ENCODE measurements around the gene NEK8.

NEK8 gene

GRCh38 chr17:28728364-28729200 lies at the start of gene NEK8:
Gene NEK8, plus strand, starts transcription at chr17:28728788. Its CDS starts 26 bp downstream, at chr17:28728814.
- peak; percentile 99 for DNase-seq

DNA sequence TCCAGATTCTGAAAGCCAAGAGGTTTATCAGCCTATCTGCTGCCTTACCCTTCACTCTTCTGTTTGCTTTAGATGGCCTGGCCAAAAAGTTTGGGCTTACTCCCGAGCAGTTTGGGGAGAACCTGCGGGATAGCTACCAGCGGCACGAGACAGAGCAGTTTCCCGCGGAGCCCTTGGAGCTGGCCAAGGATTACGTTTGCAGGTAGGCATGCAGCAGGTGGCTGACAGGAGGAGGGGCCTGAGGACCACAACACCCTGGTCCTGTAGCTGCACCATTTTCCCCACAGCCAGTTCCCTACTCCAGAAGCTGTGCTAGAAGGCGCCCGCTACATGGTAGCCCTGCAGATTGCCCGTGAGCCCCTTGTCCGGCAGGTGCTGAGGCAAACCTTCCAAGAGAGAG lies 45.9 kb upstream of the NEK8 start:
- DNase-seq = peak; percentile 12

DNA sequence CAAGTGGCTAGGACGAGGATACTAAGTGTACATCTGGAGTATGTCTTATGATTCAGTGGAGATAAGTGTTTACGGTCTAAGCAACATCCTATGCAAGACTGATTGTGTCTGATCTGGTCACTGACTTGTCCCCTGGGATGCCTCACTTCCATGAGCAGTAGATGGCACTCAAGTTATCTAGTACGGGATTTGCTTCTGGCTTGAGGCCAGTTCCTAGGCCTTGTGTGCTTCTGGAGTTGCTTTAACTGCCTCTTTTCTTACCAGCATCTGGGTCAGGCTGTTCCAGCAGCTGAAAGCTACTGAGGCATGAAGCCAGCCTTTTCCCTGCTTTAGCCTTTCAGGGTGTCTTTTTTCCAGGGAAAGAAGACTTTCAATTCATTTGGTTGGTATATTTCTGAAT lies 43.6 kb upstream of the NEK8 start:
- no peak for DNase-seq

DNA sequence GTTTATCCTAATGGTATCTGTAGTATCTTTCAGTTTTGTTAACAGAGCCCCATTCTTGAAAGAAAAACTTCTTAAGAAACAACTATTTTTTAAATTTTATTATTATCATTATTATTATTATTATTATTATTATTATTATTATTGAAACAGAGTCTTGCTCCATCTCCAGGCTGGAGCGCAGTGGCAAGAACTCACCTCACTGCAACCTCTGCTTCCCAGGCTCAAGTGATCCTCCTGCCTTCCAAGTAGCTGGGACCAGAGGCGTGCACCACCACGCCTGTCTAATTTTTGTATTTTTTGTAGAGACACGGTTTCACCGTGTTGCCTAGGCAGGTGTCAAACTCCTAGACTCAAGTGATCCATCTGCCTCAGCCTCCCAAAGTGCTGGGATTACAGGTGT lies 43.2 kb upstream of the NEK8 start:
- DNase-seq = peak; percentile 13

- DNase-seq = no peak
These were observed 42.3 kb upstream of the NEK8 start for GRCh38 chr17:28686296-28686695.

DNA sequence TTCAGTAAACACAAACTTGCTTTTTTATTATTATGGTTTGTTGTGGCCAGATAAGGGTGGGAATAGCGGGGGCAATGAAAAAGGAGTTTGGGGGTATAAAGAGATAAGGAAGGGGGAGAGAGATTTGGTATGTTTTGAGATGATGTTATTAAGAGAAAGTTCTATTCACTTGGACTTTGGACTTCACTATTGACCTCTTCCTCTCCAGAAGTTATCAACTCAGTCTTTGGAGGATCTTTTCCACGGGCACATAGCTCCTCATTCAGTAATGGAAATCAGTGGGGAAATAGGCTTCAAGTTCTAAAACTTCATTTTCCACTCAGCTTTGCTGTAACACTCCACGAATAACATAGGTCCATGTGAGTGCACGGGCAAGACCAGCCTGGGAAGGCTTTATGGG lies 40.1 kb upstream of the NEK8 start:
- DNase-seq = no peak

- DNase-seq = no peak
These were observed 39.6 kb upstream of the NEK8 start for GRCh38 chr17:28689011-28689410.

DNA sequence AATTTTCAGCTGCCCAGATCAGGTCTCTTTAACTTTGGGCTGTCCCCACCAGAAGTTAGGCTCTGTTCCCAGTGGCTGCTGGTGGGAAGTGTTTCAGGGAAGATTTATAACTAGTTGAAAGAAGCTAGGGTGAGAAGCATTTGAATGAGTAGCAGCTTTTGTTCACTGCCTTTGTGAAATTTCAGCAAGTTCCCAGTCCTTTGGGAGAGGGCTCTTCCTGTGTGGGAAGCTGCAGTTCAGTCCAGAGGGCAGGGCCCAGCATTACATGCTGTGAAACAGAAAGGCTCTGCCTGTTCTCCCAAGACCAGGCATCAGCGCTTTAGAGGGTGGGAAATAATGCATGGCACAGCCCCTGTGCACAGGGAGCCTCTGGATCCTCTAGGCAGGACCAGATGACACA lies 34.7 kb upstream of the NEK8 start:
- no peak for DNase-seq

- DNase-seq = no peak
These were observed 30.2 kb upstream of the NEK8 start for GRCh38 chr17:28698253-28698941.

GRCh38 chr17:28700278-28700677 lies 28.3 kb upstream of the NEK8 start:
- DNase-seq = no peak

DNA sequence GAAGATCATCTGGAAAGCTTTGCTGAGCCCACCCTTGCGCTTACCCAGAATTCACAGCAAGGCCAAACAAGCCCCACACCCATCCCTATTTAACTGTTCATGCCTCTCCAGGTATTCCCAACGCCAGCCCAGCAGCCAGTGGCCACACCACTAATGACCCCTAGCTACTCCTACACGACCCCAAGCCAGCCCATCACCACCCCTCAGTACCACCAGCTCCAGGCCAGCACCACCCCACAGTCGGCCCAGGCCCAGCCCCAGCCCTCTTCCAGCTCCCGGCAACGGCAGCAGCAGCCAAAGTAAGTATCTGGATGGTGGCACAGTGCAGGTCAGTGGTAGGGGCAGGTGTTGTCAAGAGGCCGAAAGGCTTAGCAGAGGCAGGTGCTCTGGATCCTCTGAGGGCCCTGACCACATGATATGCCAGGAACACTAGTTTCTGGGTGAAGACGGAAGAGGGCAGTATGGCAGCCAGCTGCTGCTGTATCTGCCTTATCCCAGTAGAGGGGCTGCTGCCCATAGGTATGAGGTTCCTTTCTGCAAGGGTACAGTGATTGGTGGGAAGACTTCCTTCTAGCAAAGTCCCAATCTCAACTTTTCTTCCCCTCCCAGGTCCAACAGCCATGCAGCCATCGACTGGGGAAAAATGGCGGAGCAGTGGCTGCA lies 27.6 kb upstream of the NEK8 start:
- DNase-seq = no peak

DNA sequence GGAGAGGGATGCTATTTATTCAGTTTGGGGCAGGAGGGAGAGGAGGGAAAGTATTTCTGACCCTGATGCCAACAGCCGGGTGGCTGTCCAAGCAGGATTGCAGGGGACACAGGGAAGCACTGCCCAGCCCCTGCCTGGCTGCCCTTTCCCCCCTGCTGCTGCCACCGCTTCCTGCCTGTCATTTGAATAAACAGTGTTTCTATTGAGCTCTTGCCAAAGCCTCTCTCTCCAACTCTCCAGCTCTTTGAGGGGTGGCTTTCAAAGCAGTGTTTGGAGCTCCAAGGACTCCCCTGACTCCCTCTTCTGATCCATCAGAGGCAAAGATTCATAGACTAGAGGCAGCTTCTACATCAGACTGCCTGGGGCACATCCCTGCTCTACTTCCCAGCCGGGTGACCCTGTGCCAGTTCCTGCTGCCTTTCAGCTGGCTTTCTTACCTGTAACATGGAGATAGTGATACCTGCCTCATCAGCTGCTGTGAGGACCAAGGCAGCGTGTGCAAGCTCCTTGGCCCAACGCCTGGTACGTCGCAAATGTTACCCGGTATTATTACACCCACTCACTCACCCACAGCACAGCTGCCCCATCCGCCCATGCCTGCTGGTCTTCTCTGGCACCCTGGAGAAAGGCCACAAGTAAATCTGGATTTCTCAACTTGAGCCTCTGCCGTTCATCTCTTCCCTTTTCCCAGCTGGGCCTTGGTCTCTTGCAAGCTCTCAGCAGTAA lies 26.4 kb upstream of the NEK8 start:
- no peak for DNase-seq

DNA sequence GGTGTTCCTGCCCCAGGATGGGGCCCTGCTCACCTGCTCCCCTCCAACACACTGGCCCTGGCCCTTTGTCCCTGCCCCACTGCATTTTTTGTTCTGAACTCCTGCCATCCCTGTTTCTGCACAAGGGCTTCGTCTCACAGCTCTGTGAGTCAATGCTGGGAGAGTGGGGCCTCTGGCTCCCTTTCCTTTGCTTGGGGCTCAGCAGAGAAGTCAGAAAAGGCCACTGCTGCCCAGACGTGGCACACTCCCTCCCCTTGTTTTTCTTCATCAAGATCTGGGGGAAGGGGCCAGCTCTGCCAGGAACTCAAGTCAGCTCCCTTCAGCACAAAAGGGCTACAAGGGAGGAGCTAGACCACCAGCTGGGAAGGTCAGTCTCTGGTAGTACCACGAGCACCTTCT lies 25.8 kb upstream of the NEK8 start:
- no peak for DNase-seq

GRCh38 chr17:28703552-28704218 lies 24.9 kb upstream of the NEK8 start:
- no peak for DNase-seq

DNA sequence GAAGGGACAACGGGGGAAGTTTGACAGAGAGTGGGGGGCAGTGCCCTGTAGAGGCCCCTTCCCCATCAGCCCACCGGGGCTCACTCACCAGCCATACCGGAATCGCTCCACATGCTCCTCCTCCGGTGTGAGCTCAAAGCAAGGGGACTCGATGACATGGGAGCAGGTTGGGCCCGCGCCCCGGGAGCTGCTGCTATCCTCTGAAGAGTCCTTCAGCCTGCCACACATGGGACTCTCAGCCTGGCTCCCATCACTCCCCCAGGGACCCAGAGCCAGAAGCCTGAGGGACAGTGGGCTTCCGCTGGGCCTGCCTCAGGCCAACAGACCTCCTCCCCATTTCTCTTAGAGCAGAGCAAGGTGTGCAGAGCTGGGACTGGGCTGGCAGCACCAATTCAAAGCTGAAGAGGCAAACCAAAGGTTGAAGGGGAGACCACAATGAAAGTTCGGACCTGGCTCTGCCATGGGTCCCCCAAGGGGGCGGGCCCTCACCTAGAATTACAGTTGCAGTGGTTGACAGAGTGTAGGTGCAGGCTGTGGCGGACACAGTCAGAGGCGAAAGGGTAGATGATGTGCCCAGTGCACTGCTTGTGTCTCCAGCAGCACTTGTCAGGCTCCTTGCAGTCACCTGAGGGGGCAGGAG lies 24.2 kb upstream of the NEK8 start:
- DNase-seq = no peak

- no peak for DNase-seq
These were observed 23.4 kb upstream of the NEK8 start for GRCh38 chr17:28705074-28705659.

DNA sequence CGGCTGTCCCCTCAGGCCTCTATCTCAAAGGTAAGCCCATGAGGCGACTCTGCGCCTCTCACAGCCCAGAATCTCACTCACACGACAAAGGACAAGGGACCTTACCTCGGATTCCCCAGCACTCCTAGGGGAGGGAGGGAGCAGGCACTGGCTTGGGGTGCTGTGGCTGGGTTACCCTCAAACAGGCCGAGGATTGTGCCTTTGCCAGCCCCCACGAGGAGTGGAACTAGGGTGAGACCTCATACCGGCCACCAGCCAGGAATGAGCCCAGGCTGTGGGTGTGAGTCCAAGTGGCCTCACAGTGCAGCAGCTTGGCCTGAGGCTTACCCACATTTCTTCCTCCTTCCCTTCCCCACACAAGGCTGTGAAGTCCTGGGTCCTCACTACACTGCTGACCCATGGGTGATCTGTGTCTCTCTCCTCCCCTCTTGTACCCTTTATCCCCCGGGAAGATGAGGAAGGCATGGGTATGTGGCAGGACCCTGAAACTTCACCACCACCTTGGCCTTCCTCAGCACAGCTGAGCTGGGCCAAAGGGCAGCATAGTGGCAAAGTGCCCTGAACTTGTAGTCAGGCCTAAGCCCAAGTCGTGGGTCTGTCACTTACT lies 22.8 kb upstream of the NEK8 start:
- no peak for DNase-seq

DNA sequence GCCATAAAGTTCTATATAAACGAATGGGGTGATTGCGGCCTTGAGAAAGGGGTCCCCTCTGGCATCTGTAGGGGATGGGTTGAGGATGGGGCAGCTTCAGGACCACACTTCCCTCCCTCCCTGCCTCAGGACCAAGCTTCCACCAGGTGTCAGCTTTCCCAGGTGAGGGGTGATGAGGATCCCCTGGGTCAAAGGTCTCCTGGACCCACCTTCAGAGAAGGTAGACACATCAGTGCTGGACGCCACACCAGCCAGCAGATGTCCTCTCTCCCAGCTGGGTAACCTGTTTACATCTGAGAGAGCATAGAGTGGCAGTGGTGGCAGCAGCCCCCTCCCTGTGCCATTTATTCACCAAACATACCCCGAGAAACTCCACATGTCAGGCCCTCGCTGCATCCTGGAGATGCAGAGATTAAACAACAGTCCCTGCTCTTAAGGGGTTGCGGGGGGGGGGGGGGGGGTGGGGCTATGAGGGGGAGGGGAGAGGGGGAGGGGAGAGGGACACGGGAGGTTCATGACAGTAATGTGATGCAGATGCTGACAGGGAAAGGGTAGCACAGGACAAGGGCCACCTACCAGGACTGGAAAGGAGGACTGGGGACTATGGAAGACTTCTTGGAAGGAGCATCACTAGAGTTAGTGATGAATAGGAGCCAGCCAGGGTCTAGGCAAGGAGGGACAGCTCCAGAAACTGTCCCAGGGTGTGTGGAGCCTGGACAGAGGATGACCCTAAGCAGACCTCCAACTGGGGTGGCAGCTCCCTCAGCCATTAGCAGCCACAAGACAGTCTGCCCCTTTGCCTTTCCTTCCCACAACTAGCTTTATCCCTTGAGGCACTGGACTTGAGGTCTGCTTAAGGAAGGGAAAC lies 21.9 kb upstream of the NEK8 start:
- DNase-seq = no peak

GRCh38 chr17:28707339-28707720 lies 21.3 kb upstream of the NEK8 start:
- no peak for DNase-seq
